IPS-NIHi7 (cell line): ENCODE results near the gene SLFNL1.

Source experiments
- DNase-seq: peaks from one replicate; pipeline ENCODE4 v3.0.0; 2012; ENCODE audit warnings: mixed read lengths; ENCODE audit errors: extremely low spot score

The SLFNL1 gene

DNA sequence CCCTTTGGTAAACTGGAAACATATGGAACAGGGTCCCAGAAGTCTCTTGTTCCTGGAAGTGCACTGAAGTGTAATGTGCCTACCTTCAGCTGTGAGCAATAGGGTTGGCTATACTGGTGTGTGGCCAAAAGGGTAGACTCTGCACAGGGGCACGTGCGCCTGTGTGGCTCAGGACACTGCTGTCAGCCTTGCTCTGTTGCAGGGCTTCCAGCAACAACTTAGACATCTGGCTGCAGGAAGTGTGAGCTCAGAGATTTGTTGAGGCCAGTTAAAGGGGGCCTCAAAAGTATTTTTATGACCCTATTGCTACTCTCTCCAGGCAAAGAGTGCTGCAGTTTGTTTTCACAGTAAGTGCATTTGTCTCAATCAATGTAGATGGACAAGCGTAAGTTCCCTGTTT, 34.6 kb downstream of the SLFNL1 start:
- no peak for DNase-seq

- DNase-seq: no peak
Measured at GRCh38 chr1:40986328-40986783, 35.2 kb downstream of the SLFNL1 start.

GRCh38 chr1:40985875-40986274, 35.6 kb downstream of the SLFNL1 start:
- DNase-seq: no peak

DNA sequence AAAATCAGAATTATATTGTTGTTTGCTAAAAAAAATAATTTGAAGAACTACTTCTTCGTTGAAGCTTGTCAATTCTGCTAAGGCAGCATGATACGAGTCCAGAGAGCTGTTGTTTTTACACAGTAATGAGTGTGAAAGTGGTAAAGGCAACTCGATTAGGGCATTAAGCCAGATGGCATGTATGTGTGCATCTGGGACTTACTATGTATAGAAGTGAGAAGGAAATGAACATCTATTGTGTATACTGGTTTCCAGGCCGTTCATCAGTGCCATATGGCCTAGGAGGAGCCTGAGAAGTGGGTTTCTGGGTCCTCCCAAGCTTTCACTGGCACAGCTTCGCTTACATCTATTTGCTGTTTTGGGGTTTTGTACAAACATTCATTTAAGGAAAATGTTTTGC, 36.4 kb downstream of the SLFNL1 start:
- DNase-seq: no peak

DNA sequence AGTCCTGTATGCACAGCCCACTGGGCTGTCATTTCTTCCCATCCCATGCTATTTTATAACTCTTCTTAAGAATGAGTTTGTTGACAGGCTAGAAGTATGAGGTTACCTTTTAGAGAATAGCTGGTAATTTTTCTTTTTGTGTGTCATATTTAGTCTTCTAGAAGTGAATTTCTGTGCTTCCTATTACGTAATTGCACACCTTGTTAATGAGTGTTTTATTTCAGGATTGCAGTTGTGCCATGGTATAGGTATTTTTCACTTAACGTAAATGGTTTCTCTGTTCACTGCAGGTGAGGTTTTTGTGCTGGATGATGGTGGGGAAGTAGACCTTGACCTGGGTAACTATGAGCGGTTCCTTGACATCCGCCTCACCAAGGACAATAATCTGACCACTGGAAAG, 37.0 kb downstream of the SLFNL1 start:
- DNase-seq: no peak

DNA sequence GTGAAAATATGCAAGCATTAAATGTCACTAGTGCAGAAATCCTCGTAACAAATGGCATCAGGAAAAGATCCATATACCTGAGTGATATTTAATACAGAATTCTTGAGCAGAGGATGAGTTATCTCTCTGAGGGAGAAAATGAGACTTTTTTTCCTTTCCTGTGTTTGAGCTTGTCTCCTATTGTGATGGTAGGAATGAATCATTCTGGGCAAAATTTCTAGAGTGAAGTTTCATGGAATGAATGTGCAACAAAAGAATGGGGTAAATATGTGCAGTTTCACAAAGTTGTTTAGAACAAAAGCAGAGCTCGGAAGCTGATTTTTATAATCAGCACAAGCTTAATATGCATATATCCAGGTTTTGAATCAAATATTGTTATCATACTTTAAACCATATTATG, 37.5 kb downstream of the SLFNL1 start:
- no peak for DNase-seq

DNA sequence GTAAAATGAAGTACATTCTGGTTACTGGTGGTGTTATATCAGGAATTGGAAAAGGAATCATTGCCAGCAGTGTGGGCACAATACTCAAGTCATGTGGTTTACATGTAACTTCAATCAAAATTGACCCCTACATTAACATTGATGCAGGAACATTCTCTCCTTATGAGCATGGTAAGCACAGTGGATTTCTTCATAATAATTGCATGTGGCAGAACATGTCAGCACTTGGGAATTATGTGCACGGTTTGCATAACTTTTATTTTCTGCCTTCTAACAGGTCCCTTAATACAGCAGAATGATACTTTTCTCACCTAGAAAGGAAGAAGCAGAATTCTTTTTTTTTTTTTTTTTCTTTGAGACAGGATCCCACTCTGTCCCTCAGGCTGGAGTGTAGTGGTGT, 38.2 kb downstream of the SLFNL1 start:
- no peak for DNase-seq

DNA sequence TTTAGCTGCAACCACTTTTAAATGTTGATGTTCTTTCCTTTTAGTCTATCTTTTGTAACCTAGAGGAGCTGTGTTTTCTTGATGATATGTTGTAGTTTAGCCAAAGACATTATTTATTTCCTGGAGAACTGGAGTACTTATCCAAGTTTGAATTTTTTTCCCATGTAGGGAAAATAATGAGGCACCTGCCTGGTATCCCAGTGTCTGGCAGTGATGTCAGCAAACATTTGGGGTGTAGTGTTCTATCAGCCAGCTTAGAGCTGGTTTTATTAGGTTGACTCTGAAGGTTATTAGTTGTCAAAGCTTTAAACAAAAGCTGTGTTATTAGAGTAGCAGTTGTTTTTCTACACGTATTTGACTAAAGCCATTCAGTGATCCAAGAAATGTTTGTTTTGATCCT, 38.8 kb downstream of the SLFNL1 start:
- no peak for DNase-seq

DNA sequence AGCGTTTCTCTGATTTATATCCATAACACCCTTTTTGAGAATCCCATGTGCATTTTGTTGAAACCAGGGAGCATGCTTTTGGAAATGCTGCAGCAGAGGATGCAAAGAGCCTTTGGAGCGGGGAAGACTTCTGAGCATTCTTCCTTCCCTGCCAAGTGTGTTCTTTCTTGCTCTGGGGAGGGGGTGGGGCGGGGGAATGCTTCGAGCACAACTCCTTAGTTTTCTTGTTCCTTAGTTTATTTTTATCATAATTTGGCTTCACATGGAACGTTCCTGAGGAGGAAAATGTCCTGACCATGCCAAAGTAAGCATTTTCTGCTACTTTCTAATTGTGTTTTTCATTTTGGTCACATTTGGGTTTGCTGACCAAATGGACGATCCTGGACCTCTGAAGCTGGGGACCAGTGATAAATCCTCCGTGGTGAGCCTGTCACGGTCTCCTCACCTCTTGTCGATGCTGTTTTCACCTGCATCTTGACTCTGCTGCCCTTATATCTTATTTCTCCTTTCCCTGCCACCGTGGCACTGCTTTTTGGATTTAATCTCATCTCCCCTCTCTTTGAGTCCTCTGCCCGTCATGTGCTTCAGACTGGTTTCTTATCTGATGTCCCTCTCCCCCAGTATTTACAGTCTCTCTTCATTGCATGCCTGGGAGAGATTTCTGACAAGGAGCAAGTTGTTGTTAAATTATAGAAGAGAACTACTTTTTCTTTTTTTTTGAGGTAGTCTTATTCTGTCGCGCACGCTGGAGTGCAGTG, 39.7 kb downstream of the SLFNL1 start:
- DNase-seq: no peak

DNA sequence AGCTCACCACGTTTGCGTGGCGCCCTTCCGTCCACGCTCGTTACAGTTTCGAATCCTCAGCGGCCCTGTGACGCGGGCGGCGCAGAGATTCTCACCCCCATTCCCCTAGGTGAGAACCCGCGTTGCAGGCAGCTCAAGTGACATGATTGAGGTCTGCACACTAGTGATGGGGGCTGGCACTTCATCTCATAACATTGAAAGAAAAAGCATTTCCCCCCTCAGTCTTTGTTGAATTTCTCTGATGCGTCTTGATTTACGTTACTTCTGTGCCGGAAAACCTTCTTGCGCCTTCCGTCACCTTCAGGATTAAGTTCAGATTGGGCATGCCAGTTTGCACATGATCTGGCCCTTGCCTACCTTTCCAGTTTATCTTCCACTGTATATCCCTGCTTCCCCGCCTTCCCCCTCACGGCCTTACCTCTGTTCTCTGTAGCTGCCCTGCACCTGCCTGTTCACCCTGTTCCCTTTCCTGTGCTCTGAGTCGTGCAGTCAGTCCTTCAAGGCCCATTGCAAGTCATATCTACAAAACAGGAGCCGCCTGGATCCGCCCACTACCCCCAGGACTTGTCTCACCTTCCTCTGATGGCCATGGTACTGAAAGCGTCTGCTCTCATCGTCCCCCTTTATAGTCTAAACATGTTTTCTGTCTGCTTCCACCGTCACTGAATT, 40.9 kb downstream of the SLFNL1 start:
- peak; percentile 54 for DNase-seq

- DNase-seq: no peak
Measured at GRCh38 chr1:40980068-40980452, 41.5 kb downstream of the SLFNL1 start.

DNA sequence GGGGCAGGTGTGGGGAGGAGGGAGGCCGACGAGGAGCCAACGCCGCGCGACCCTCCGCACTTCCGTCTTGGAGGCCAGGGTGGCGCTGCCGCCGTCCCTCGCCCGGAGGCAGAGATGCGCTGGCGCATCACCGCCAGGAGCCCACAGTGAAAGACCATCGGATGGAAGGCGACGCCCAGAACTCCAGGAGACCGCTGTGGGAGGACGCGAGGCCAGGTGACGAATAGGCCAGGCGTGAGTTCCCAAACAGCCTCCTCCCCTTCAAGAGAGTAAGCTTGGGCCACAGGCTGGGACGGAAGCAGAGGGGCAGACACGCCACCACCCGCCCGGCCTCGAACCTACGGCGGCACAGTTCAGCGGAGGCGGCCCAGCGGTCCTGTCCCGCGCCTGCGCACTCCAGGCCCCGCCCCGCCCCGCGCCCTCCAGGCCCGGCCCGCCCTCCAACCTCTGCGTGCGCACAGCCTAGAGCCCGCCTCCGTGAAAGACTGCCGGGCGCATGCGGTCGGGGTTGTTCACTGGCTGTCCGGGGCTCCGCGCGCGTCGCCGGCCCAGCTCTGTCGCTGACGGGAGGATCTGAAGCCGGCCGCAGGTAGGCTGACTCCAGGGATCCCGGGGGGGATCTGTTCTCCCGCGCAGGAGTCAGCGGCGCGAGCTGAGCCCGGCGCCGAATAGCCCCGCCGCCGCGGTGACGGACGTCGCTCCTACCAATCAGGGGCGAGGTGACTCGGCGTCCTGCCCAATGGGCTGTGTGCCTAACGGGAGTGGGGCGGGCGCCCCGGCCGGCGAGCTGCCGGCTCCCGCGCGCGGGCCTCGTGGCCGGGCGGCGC, 42.1 kb downstream of the SLFNL1 start, which contains the start of gene CTPS1:
TSS of gene CTPS1 (plus strand) at position 456 of the 827 bp plus-strand sequence. CDS start 3,595 bp downstream, outside the sequence.
- peak; percentile 98 for DNase-seq

DNA sequence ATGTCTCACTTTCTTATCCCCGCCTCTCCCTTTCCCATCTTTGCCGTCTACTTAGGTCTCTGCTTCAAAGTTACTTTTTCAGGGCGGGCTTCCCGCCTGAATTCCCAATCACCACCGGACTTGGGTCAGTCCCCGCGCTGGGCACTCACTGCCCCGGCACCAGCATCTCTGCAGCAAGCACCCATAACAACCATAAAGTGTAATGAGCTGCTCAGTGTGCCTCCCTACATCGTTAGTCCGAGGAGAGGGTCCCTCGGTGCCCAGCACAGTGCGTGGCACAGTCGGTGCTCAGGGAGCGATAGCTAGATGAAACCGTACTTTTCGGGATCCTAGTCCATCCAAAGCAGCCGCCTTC, 42.7 kb downstream of the SLFNL1 start:
- no peak for DNase-seq

- no peak for DNase-seq
Measured at GRCh38 chr1:40977716-40978115, 43.8 kb downstream of the SLFNL1 start.

DNA sequence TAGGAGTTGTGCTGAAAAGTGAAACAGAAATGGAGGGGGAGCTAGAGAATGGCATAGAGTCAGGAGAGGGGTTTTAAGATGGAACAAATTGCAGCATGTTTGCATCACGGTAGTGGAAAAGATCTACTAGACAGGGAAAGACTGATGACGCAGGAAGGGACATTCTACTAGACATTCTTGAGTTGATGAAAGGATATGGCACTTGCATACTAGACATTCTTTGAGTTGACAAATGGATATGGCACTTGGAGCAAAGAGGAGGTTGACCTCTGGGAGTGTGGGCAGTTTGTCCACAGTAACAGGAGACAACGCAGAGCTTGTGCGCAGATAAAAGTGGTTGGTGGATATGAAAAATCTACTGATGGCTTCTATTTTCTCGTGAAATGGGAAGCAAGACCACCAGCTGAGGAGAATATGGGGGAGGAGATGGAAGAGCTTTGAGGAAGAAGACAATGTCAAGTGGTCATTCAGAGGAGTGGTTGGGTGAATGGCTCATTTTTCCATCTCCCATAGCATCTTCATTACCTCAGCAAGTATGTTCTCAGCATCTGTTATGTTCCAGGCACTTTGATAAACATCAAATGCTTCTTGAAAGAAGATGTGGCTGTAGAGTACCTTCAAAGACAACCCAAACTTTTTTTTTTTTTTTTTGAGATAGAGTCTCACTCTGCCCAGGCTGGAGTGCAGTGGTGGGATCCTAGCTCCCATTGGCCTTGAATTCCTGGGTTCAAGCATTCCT, 44.4 kb downstream of the SLFNL1 start:
- no peak for DNase-seq

- no peak for DNase-seq
Measured at GRCh38 chr1:40974945-40975344, 46.6 kb downstream of the SLFNL1 start.

DNA sequence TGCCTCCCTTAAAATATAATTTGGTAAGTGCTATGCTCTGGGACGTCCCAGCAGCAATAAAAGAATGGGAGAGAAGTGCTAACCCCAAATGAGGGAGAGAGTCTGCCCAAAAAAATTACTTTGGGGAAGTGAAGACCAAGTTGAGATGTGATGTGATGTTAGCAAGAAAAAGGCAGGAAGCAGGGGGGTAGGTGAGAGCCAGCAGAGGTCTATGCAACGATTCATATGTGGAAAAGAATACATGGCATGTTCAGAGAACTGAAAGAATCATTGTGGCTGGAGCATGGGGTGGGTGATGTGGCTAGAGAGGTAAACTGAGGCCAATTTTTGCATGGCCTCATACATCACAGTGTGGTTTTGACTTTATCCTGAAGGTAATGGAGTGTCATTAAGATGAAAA, 47.6 kb downstream of the SLFNL1 start:
- no peak for DNase-seq

DNA sequence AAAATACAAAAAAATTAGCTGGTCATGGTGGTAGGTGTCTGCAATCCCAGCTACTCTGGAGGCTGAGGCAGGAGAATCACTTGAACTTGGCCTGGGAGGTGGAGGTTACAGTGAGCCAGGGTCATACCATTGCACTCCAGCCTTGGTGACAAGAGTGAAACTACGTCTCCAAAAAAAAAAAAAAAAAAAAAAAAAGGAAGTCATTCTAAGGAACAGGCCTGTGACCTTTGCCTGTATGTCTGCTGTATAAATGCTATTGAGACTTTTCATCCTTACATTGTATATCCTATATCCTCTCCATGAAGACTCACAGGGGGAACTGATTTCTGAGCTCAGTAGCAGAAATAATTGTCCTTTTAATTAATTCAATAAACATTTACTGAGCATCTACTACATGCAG, 49.6 kb downstream of the SLFNL1 start:
- DNase-seq: no peak

DNA sequence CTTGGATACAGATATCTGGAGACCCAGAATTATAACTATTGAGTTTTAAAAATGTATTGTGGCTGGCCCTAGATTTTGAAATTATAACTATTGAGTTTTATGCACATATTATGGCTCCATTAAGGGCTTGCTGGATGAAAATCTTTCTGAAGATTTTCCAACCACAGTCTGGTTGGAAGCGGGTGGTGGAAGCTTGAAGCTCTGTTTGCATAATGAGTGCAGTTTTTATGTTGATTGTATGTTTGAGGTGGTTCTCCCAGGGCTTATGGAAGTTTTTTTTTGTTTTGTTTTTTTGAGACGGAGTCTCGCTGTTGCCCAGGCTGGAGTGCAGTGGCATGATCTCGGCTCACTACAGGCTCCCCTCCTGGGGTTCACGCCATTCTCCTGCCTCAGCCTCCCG, 52.1 kb downstream of the SLFNL1 start:
- no peak for DNase-seq

DNA sequence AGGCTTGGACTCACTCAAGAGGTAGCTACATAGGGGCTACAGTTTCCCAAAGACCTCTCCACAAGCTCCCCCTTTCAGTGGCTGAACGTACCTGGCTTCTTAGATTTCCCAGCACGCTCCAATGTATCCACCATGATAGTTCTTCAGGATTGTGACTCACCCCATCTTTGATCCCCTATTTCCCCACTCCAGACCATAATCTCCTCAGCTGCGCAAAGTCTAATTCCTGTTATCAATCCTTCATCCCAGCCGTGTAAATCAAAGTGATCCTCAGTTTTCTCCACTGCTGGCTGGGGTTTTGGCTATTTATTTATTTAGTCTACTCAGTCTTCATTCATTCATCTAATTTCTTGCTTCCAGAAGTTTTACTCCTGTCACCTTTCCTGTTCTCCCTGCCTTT, 55.1 kb downstream of the SLFNL1 start:
- no peak for DNase-seq
